DMS114 treated with DMSO at 0.1 percent for 48 hours (cell line): ENCODE results near the gene RBM27.
"Not testable (repeated sequence)": the region's sequence is repeated elsewhere in the genome, so short reads cannot be mapped to it uniquely, and the experiment has no call there.

Experiments
- DNase-seq: peaks from one replicate; lab custom pipeline; 2025; ENCODE audit not compliant: unreplicated experiment; lab: John Stamatoyannopoulos, UW

The RBM27 gene

GRCh38 chr5:146203011-146203871 is at the start of gene RBM27:
Gene RBM27, plus strand, starts transcription at chr5:146203605. Its CDS starts 161 bp downstream, at chr5:146203766.
- DNase-seq: peak; percentile 99

- DNase-seq: no peak
Observed at GRCh38 chr5:146158255-146158654, 45.1 kb upstream of the RBM27 start.

GRCh38 chr5:146164382-146164781 is 39.0 kb upstream of the RBM27 start:
- DNase-seq: no peak

- no peak for DNase-seq
Observed at GRCh38 chr5:146165460-146165859, 37.9 kb upstream of the RBM27 start.

GRCh38 chr5:146165903-146166302 is 37.5 kb upstream of the RBM27 start:
- DNase-seq: no peak

- DNase-seq: no peak
Observed at GRCh38 chr5:146169076-146169475, 34.3 kb upstream of the RBM27 start.

GRCh38 chr5:146173049-146173448 is 30.4 kb upstream of the RBM27 start:
- DNase-seq: not testable (repeated sequence)

- DNase-seq: no peak
Observed at GRCh38 chr5:146173597-146173996, 29.8 kb upstream of the RBM27 start.

- no peak for DNase-seq
Observed at GRCh38 chr5:146176805-146177204, 26.6 kb upstream of the RBM27 start.

- DNase-seq: no peak
Observed at GRCh38 chr5:146179696-146180095, 23.7 kb upstream of the RBM27 start.

GRCh38 chr5:146183403-146183802 is 20.0 kb upstream of the RBM27 start:
- DNase-seq: not testable (repeated sequence)

- DNase-seq: no peak
Observed at GRCh38 chr5:146185161-146185560, 18.2 kb upstream of the RBM27 start.

- DNase-seq: no peak
Observed at GRCh38 chr5:146188358-146188757, 15.0 kb upstream of the RBM27 start.

- no peak for DNase-seq
Observed at GRCh38 chr5:146192571-146193043, 10.8 kb upstream of the RBM27 start.

GRCh38 chr5:146193285-146193684 is 10.1 kb upstream of the RBM27 start:
- DNase-seq: no peak

- DNase-seq: not testable (repeated sequence)
Observed at GRCh38 chr5:146194997-146195396, 8.4 kb upstream of the RBM27 start.

GRCh38 chr5:146196459-146197048 is 6.9 kb upstream of the RBM27 start:
- no peak for DNase-seq

- no peak for DNase-seq
Observed at GRCh38 chr5:146199176-146199815, 4.1 kb upstream of the RBM27 start.

- not testable (repeated sequence) for DNase-seq
Observed at GRCh38 chr5:146201795-146202194, 1.6 kb upstream of the RBM27 start.

GRCh38 chr5:146203872-146204192 is 427 bp downstream of the RBM27 start:
- no peak for DNase-seq

GRCh38 chr5:146205499-146206202 is 2.2 kb downstream of the RBM27 start:
- DNase-seq: no peak
